ENCODE data around the gene REC114. TPM values are rescaled to one million over a fixed set of nuclear protein-coding genes. Genes with fewer than 3 reads are reported as not detected.
"Not testable (repeated sequence)": the region's sequence is repeated elsewhere in the genome, so short reads cannot be mapped to it uniquely, and the experiment has no call there.

REC114 gene
- total RNA-seq, 1 donor from 2014 or later, result not detected

- no peak for DNase-seq (ENCODE audit: extremely low read depth, low read depth, low spot score)
Measured at GRCh38 chr15:73522011-73522410, 79.0 kb downstream of the REC114 start.

DNA sequence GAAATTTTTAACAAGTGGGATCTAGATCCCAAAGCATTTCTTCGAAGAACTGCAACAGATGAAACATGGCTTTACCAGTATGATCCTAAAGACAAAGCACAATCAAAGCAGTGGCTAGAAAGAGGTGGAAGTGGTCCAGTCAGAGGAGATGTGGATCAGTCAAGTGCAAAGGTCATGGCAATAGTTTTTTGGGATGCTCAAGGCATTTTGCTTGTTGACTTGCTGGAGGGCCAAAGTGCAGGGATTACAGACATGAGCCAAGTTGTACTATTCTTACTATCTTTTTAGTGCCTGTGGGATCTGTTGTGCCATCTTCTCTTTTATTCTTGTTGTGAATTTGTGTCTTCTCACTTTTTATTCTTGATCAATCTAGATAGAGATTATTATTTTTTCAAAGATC, 82.0 kb downstream of the REC114 start:
- no peak for DNase-seq (ENCODE audit: extremely low read depth, low read depth, low spot score)

DNA sequence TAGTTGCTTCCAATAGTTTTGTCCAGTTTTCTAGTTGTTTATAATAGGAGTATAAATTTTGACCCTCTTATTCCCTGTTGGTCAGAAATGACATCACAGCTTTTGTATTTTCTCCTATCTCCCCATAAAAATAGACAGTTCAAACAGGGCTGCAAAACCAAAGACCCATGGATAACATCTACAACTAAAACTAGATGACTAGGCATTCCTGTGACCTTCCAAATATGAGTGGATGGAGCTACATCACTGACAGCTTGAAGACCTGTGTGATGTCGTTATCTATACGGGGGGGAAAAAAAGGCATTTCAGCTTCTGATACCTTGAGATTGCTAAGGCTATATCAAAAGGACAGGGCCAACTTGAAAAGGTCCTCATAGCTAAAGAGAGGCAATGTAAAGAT, 84.6 kb downstream of the REC114 start:
- DNase-seq (ENCODE audit: extremely low read depth, low read depth, low spot score), result no peak

DNA sequence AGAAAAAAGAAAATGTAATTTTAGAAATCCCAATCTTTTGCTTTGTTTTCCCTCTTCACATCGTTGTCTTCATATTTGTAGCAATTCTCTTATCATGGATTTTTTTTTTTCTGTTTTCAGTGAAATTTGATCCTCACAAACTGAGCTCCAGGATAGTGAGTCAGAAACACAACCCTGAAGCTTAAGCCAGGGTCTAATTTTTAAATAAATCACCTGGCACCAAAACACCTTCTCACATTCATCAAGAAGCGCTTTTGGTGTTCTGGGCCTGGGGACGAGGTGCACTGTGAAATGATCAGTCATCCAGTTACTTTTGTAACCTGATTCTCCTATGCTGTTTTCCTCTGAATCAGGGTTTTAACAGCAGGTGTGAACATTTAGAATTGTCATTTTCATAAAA, 87.7 kb downstream of the REC114 start:
- DNase-seq (ENCODE audit: extremely low read depth, low read depth, low spot score), result no peak

DNA sequence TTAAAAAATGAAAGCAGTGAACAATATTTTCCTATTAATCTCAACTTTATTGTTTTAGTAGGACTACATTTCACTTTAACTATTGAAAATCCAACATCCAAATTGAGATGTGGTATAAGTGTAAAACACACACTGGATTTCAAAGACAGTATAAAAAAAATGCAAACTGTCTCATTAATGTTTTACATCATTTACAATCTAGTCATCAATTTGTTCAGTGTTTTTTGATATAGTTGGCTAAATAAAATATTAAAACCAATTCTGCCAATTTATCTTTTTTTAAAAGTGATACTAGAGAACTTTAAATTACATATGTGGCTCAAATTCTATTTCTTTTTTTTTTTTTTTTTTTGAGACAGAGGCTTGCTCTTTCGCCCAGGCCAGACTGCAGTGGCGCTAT, 95.2 kb downstream of the REC114 start:
- DNase-seq (ENCODE audit: extremely low read depth, low read depth, low spot score), result no peak

GRCh38 chr15:73538563-73539211, 95.7 kb downstream of the REC114 start:
- DNase-seq (ENCODE audit: extremely low read depth, low read depth, low spot score), result no peak

DNA sequence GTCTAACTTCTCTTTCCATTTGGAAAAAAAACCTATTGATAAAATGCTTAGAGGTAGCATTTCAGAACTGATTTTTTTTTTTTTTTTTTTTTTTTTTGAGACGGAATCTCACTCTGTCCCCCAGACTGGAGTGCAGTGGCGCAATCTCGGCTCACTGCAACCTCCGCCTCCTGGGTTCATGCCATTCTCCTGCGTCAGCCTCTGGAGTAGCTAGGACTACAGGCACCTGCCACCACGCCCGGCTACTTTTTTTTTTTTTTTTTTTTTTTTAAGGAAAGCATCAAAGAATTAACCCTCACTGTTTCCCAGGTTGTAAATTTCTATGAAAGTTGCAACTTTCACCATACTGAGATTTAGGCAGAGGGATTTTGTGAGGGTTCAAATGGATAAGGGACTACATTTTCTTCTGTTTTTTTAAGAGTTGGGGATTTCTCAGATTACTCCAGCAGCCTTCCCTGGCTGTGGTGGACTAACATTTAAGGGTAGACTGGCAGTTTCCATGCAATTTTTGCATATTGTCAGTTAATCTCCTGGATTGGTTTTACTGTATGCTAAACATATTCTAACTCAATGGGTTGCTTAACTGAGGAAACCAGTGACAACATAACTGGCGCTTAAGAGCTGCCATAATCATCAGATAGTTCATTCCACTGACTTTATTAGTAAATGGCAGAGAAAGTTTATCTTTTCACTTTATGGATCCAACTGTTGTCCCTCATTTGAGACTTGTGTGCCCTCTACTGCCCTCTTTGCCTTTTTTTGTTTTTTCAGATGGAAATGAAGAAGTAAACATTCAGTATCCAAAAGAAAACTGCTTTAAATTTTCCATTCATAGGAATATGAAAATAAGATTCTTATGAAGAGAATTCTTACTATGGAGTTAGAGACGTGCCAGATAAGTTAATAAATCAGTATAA, 96.5 kb downstream of the REC114 start:
- no peak for DNase-seq (ENCODE audit: extremely low read depth, low read depth, low spot score)

DNA sequence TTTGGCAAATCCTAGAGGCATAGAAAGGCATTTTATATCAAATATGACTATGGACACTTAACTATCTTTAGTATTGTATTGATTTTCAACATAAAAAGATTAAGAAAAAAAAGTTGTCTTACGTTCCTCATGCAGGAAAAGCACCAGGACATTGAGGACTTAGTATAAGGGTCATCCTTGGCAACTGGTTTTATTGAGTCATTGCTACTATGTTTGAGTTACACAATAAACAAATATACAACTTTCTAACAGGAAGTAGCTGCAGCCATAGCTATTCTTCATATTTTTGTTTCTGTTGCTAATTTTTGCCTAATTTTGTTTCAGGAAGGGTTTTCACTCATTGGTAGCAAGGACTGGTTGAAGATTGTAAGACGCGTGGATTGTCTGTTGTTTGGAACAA, 97.2 kb downstream of the REC114 start:
- no peak for DNase-seq (ENCODE audit: extremely low read depth, low read depth, low spot score)

GRCh38 chr15:73541479-73541878, 98.5 kb downstream of the REC114 start:
- no peak for DNase-seq (ENCODE audit: extremely low read depth, low read depth, low spot score)

DNA sequence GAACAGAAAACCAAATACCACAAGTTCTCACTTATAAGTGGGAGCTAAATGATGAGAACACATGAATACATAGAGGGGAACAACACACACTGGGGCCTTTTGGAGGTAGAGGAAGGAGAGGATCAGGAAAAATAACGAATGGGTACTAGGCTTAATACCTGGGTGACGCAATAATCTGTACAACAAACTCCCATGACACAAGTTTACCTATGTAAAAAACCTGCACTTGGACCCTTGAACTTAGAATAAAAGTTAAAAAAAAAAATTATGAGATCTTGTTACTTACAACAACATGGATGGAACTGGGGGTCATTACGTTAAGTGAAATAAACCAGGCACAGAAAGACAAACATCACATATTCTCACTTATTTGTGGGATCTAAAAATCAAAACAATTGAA, 106.0 kb downstream of the REC114 start:
- not testable (repeated sequence) for DNase-seq (ENCODE audit: extremely low read depth, low read depth, low spot score)

DNA sequence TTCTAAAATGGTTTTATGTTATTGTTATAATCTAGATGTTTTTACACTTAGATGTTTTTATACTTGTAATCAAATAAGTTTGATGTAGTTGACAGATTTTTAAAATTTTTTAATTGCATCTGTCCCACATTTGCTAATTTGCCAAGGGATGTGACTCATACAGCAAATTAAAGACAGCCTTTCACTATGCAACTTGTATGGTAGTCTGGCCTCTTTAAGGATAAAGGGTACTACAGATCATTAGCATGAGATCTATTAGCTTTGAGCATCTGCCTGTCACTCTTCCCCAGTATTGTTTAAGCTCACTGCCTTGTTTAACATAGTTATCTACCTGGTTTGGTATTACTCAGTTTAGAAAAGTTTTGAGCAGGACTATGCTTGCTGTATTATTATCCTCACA, 107.2 kb downstream of the REC114 start:
- no peak for DNase-seq (ENCODE audit: extremely low read depth, low read depth, low spot score)

GRCh38 chr15:73555080-73555479, 112.1 kb downstream of the REC114 start:
- no peak for DNase-seq (ENCODE audit: extremely low read depth, low read depth, low spot score)

DNA sequence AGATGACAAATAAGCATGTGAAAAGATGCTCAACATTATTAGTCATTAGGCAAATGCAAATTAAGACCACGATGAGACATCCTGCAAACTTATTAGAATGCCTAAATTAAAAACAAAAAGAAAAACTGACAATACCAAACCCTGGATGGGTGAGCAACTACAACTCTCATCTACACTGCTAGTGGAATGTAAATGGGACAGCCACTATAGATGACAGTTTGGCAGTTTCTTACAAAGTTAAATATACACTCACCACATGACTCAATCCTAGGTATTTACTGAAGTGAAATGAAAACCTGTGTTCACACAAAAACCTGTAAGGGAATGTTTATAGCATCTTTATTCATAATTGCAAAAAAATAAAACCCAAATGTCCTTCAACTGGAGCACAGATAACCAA, 115.6 kb downstream of the REC114 start:
- no peak for DNase-seq (ENCODE audit: extremely low read depth, low read depth, low spot score)

GRCh38 chr15:73560501-73561117, 117.6 kb downstream of the REC114 start:
- DNase-seq (ENCODE audit: extremely low read depth, low read depth, low spot score), result peak; percentile 44

- peak; percentile 45 for DNase-seq (ENCODE audit: extremely low read depth, low read depth, low spot score)
Measured at GRCh38 chr15:73564255-73564654, 121.3 kb downstream of the REC114 start.

- DNase-seq (ENCODE audit: extremely low read depth, low read depth, low spot score), result no peak
Measured at GRCh38 chr15:73567020-73567419, 124.1 kb downstream of the REC114 start.

GRCh38 chr15:73568564-73569280, 125.8 kb downstream of the REC114 start:
- DNase-seq (ENCODE audit: extremely low read depth, low read depth, low spot score), result no peak

- DNase-seq (ENCODE audit: extremely low read depth, low read depth, low spot score), result no peak
Measured at GRCh38 chr15:73569361-73569760, 126.4 kb downstream of the REC114 start.

GRCh38 chr15:73570355-73571032, 127.5 kb downstream of the REC114 start:
- DNase-seq (ENCODE audit: extremely low read depth, low read depth, low spot score), result no peak

GRCh38 chr15:73571346-73571745, 128.4 kb downstream of the REC114 start:
- DNase-seq (ENCODE audit: extremely low read depth, low read depth, low spot score), result no peak

Data from glomerular endothelial cell (primary cell).